NCI-H1694 treated with DMSO at 0.1 percent for 48 hours (cell line): ENCODE data around the gene CEP76.
"Not testable (repeated sequence)": the region's sequence is repeated elsewhere in the genome, so short reads cannot be mapped to it uniquely, and the experiment has no call there.

Experiments used
- DNase-seq: peaks from one replicate; lab custom pipeline; 2025; lab: John Stamatoyannopoulos, UW

Gene CEP76

DNA sequence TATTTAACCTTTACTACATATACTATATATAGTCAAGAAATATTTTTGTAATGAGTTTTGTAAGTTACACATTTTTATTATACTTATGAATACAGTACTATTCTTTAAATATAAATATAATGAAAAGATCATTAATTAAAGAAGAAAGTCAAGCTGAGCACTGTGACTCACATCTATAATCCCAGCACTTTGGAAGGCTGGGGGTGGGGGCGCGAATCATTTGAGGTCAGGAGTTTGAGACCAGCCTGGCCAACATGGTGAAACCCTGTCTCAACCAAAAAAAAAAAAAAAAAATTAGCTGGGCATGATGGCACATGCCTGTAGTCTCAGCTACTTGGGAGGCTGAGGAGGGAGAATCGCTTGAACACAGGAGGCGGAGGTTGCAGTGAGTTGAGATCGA lies 58.8 kb downstream of the CEP76 start:
- DNase-seq = not testable (repeated sequence)

DNA sequence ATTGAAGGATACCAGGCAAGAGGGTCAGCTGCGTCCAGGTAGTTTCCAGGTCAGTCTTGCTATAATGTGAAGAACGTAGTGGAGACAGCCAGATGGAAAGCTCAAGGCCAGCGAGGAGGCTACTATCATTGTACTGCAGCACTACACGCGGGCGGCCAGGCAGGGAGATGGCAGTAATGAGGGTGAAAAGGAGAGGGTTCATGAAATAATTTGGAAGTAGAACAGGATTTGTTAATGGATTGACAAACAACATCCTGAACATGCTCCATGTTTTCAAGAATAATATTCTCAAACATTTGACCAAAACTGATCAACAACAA lies 61.7 kb downstream of the CEP76 start:
- DNase-seq = no peak

DNA sequence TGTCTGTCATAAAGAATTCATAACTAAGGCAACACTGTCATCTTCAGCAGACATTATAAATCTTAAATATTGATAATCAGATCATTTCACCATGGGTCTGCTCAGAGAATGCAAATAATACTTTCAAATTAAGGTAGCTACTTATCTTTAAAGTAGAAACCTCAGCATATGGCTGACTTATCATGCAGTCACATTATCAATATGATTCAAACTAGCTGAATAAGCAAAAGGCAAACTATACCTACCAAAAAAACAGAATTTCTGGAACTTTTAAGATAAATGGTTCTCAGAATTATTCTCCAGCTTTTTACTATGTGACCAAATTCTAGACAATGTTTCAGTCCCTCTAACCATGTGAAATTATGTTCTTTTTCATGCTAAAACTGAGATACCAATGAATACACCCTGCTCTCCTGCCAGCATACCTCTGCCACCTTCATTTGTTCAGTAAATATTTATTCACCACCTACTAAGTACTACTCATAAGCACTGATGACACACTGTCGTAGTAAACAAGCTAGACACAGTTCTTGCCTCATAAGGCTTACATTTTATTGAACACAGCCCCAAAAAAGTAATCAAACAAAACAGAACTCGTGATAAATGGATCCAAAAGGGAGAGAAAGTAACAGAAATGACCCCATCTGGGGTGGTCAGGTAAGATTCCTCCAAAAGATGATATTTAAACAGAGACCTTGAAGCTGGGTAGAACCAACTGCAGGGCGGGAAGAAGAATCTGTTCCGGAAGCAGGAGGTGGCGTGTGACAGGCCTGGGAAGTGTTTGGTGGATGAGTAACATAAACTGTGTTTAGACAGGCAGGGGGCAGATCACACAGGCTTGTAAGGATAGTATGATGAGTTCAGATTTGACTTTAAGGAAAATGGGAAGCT lies 62.3 kb downstream of the CEP76 start:
- no peak for DNase-seq

DNA sequence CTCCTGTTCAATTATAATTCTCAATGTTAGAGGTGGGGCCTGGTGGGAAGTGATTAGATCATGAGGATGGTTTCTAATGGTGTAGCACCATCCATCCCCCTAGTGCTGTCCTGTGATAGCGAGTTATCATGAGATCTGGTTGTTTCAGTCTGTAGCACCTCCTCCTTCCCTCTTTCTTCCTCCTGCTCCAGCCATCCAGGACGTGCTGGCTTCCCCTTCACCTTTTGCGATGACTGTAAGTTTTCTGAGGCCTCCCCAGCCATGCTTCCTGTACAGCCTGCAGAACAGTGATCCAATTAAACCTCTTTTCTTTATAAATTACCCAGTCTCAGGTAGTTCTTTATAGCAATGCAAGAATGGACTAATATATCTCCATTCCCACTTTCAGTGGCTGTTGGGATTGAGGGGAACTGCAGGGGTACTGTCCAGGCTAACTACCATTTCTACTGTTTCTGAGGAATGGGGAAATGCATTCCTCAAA lies 63.8 kb downstream of the CEP76 start:
- DNase-seq = no peak

DNA sequence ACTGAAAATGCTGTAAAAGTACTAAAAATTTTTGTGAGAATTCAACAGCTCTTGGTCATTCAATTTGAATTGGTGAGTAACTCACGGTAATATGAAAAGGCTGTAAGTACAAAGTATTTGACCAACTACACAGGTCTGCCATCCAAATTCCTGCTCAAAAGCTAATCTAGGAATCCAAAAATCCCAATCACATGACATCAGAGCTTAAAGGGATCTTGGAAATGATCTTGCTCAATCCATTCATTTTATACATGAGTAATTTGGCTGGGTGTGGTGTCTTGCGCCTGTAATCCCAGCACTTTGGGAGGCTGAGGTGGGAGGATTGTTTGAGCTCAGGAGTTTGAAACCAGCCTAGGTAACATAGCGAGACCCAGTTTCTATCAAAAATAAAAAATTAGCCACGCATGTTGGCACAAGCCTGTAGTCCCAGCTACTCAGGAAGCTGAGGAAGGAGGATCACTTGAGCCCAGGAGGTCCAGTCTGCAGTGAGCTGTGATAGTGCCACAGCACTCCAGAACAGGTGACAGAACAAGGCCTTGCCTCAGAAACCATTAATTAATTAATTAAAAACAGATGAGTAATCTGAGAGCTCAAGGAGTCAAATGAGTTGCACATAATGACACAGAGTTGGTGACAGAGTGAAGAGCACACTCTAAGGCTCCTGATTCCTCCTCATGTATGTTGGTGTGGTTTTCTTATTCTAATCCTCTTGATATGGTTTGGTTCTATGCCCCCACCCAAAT lies 64.5 kb downstream of the CEP76 start:
- no peak for DNase-seq

DNA sequence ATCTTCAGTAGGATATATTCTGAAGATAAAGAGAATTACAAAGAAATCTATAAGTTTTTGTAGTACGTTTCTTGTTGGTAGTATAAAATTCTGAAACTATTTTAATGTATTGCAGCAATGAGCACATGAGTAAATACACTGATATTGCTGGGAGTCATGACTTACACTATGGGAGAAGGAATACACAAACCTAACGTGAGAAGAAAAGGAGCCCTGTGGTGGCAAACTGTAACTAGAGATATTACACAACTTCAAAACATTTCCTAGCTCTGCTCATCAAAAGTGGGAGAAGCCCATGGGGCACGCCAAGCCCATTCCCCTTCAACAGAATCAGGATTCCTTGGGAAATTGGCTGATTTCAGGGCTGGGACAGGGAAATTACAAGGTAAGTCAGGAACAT lies 65.1 kb downstream of the CEP76 start:
- DNase-seq = no peak

DNA sequence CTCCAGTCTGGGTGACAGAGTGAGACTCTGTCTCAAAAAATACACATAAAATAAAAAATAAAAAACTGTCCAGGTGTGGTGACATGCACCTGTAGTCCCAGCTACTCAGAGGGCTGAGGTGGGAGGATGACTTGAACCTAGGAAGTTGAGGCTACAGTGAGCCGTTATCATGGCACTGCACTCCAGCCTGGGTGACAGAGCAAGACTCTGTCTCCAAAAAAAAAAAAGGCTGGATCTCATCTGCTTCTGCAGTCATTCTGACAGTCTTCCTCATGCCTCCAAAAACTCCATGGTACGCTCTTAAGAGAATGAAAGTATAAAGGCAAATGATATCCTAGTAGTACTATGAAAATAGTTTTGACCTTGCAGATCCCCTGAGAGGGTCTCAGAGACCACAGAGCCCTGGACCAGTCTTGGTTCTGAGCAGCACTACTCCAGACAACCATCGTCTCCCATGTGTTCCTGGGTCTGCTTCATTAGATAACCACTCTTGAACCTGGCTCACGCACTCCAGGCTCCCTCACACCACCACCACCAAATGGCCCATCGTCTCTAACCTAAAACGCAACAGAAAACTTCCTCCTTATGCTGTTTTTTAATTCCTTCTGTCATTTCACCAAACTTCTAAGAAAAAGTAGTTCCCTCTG lies 70.6 kb downstream of the CEP76 start:
- no peak for DNase-seq

DNA sequence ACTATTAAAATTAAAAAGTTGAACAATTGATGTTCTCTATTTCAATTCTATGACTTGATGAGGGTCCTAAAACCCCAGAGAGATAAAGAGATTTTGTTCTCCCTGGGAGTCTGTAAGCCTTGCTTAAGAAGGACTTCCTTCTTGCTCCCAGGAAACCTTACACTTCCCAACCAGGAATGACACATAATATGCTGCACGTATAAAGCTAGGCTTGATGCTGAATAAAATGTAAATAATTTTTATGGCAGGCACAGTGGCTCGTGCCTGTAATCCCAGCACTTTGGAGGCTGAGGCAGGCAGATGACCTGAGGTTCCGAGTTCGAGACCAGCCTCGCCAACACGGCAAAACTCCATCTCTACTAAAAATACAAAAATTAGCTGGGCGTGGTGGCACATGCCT lies 72.4 kb downstream of the CEP76 start:
- DNase-seq = no peak

DNA sequence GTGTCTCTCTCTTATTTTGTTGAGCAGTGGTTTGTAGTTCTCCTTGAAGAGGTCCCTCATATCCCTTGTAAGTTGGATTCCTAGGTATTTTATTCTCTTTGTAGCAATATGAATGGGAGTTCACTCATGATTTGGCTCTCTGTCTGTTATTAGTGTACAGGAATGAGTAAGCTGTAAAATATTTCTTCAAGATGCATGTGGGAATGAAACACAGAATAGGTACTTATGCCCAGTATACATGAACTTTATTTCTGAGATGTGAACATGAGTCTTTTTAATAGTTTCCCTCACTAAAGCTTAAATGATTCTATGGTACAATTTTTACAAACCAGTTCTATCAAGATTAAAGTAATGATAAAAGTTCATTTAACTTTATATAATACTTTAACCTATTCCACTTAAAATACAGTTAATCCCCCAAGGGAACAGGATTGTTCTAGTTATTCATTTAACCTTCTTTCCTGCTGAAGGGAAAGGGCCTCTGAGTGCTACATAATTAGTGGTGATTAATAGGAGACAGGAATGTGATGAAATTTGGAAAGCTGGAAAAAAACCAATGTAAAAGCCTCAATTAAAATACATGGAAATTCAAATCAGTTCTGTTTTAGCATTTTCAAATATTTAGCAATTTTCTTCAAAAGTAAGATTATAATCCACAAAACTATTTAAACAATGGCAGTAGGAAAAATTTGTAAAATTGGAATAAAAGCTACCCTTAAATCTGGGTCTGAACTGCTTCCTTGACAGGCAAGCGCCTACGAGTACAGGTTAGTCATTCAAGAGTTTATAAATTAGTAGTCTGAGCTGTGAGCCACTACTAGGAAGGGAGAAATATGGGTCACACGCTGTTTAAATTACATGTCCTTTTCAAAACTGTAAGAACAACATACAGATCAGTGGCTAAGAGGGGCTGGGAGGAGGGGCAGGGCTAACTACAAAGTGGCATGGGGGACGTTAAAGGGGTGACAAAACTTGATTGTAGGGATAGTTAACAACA lies 73.5 kb downstream of the CEP76 start:
- no peak for DNase-seq

DNA sequence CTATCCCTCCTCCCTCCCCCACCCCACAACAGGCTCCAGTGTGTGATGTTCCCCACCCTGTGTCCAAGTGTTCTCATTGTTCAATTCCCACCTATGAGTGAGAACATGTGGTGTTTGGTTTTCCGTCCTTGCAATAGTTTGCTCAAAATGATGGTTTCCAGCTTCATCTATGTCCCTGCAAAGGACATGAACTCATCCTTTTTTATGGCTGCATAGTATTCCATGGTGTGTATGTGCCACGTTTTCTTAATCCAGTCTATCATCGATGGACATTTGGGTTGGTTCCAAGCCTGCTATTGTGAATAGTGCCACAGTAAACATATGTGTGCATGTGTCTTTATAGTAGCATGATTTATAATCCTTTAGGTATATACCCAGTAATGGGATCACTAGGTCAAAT lies 75.3 kb downstream of the CEP76 start:
- DNase-seq = not testable (repeated sequence)

DNA sequence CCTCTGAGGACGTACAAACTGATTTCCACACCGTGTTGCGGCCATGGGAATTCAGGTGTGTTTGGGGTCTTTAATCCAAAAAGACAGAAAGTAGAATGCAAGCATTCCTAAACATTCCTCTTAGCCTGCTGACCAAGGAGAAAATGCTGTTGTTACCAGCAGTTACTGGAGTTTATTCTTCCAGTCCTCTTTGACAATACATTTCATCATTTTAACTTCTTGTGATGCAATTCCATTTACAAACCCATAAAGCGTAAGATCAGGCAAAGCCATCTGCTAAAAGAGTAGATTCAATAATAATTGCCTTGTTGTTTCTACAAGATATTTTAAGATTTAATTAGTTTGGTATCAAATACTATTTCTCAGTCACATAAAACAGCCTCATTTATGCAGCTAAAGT lies 77.3 kb downstream of the CEP76 start:
- no peak for DNase-seq
